Mesothelial cell of epicardium (in vitro differentiated cells): ENCODE data around the gene TBC1D7. TPM values are rescaled to one million over a fixed set of nuclear protein-coding genes. Genes with fewer than 3 reads are reported as not detected.

Source experiments
- DNase-seq, 2 experiments: peaks; one replicate each; pipeline ENCODE4 v3.0.0; 2021; ENCODE audit warnings: low spot score in 2 of 2; ENCODE audit not compliant: unreplicated experiment in 2 of 2
- H3K27ac Mint-ChIP-seq: 2 replicates; pipeline ENCODE4 v1.8.0; 2021; ENCODE audit warnings: mixed read lengths
- H3K27me3 Mint-ChIP-seq: 2 replicates; pipeline ENCODE4 v1.8.0; 2021; ENCODE audit warnings: low read depth, mixed read lengths
- H3K36me3 Mint-ChIP-seq: 2 replicates; pipeline ENCODE4 v1.8.0; 2021; ENCODE audit warnings: mixed read lengths
- H3K4me1 Mint-ChIP-seq: 2 replicates; pipeline ENCODE4 v1.8.0; 2021; ENCODE audit warnings: mixed read lengths
- H3K4me3 Mint-ChIP-seq: 2 replicates; pipeline ENCODE4 v1.8.0; 2021; ENCODE audit warnings: mild to moderate bottlenecking, moderate library complexity, mixed read lengths
- H3K9me3 Mint-ChIP-seq: 2 replicates; pipeline ENCODE4 v1.8.0; 2021; ENCODE audit warnings: mixed read lengths
- CTCF ChIP-seq: fragments of 200-600 bp; sonication (generic); IDR thresholded peaks from one replicate; pipeline ENCODE4 v1.5.0; 2021; ENCODE audit warnings: antibody characterized with exemption; ENCODE audit not compliant: unreplicated experiment
- total RNA-seq: library from RNA; stranded (reverse); gene quantifications from 3 replicates; pipeline ENCODE4 v1.2.1, GENCODE V29; 2021

TBC1D7 gene
- total RNA-seq, 1 donor from 2014 or later = 26.4 TPM

- no peaks in the 10 kb centered on the region for H3K36me3 Mint-ChIP-seq
- no peak overlapping the region for H3K27ac Mint-ChIP-seq
- no peak overlapping the region for H3K4me3 Mint-ChIP-seq
- no peak for TF ChIP-seq CTCF
- H3K9me3 Mint-ChIP-seq = no peaks in the 10 kb centered on the region
- H3K27me3 Mint-ChIP-seq = peaks cover 2% of the 10 kb centered on the region
- DNase-seq = no peak
- H3K4me1 Mint-ChIP-seq = peaks cover 36% of the 10 kb centered on the region
Measured at GRCh38 chr6:13368731-13369115, 40.4 kb upstream of the TBC1D7 start.

GRCh38 chr6:13368079-13368730, 39.9 kb upstream of the TBC1D7 start:
- Mint-ChIP-seq H3K4me1 (peaks cover 30% of the 10 kb centered on the region), H3K27me3 (no peaks in the 10 kb centered on the region), H3K9me3 (no peaks in the 10 kb centered on the region), H3K27ac (no peak overlapping the region), H3K36me3 (no peaks in the 10 kb centered on the region), H3K4me3 (no peak overlapping the region)
- no peak for DNase-seq
- no peak for TF ChIP-seq CTCF

DNA sequence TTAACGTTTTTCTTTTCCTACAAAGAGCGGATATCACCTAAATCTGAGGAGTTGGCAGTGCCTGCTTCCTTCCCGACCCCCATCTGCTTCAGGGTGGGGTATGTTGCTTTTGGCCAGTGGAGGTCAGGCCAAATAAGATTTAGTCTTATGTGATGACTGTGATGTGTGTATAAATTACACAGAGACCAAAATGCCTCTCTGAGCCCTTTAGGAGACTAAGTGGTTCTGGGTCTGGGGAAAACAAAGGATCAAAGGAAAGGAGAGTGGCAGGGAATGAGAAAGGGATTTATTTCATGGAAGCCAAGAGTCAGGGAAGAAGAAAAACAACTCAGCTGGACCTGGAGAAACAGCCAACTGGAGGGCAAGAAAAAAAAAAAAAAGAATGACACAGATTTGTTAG, 39.1 kb upstream of the TBC1D7 start:
- Mint-ChIP-seq H3K27me3 (no peaks in the 10 kb centered on the region), H3K27ac (peak overlapping the region; percentile 14), H3K4me1 (peaks cover 24% of the 10 kb centered on the region), H3K9me3 (no peaks in the 10 kb centered on the region), H3K4me3 (no peak overlapping the region), H3K36me3 (no peaks in the 10 kb centered on the region)
- no peak for TF ChIP-seq CTCF
- no peak for DNase-seq

- H3K4me3 Mint-ChIP-seq = no peak overlapping the region
- H3K36me3 Mint-ChIP-seq = no peaks in the 10 kb centered on the region
- TF ChIP-seq CTCF = no peak
- H3K4me1 Mint-ChIP-seq = peaks cover 21% of the 10 kb centered on the region
- no peaks in the 10 kb centered on the region for H3K27me3 Mint-ChIP-seq
- no peak overlapping the region for H3K27ac Mint-ChIP-seq
- DNase-seq = no peak
- H3K9me3 Mint-ChIP-seq = no peaks in the 10 kb centered on the region
Measured at GRCh38 chr6:13365320-13365719, 37.0 kb upstream of the TBC1D7 start.

DNA sequence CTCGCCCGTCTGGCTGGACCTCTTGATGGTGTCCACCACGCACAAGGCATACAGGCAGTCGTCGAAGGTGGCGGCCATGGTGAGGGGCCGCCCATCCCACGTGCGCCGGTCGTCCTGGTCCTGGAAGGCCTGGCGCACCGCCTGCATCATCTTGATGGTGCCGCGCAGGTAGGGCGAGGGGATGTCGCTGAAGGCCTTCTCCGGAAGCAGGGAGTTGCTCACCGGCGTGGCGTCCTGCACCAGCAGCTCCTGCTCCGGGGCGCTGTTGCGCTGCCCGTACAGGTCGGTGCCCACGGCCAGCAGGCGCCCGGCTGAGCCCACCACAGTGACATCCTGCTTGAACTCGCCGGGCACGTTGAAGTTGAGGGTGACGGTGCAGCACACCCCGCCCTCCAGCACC, 36.5 kb upstream of the TBC1D7 start:
- Mint-ChIP-seq H3K4me1 (peaks cover 24% of the 10 kb centered on the region), H3K9me3 (no peaks in the 10 kb centered on the region), H3K27ac (no peak overlapping the region), H3K4me3 (no peak overlapping the region), H3K27me3 (no peaks in the 10 kb centered on the region), H3K36me3 (no peaks in the 10 kb centered on the region)
- no peak for TF ChIP-seq CTCF
- no peak for DNase-seq

GRCh38 chr6:13362412-13362811, 34.1 kb upstream of the TBC1D7 start:
- Mint-ChIP-seq H3K27me3 (no peaks in the 10 kb centered on the region), H3K9me3 (no peaks in the 10 kb centered on the region), H3K4me3 (no peak overlapping the region), H3K36me3 (no peaks in the 10 kb centered on the region), H3K4me1 (peaks cover 14% of the 10 kb centered on the region), H3K27ac (no peak overlapping the region)
- TF ChIP-seq CTCF = no peak
- DNase-seq = no peak
